Ectodermal cell (in vitro differentiated cells): ENCODE data around the gene CCDC88C.

ENCODE experiments used
- H3K27ac ChIP-seq: 2 replicates; pipeline ENCODE4 v1.7.0; 2013; ENCODE audit warnings: mild to moderate bottlenecking, low read depth, low read length; ENCODE audit not compliant: insufficient read depth, poor library complexity, severe bottlenecking
- H3K27me3 ChIP-seq: 2 replicates; pipeline ENCODE4 v1.7.0; 2013; ENCODE audit warnings: mild to moderate bottlenecking, low read length; ENCODE audit not compliant: insufficient read depth, control insufficient read depth, poor library complexity, severe bottlenecking
- H3K36me3 ChIP-seq: one replicate; pipeline ENCODE4 v1.7.0; 2013; ENCODE audit warnings: low read length; ENCODE audit not compliant: control insufficient read depth, insufficient read depth
- H3K4me1 ChIP-seq: one replicate; pipeline ENCODE4 v1.7.0; 2013; ENCODE audit warnings: low read length; ENCODE audit not compliant: control insufficient read depth, insufficient read depth
- H3K4me3 ChIP-seq: 2 replicates; pipeline ENCODE4 v1.7.0; 2013; ENCODE audit warnings: low read depth, low read length, control low read depth; ENCODE audit not compliant: insufficient read depth
- H3K9me3 ChIP-seq: 2 replicates; pipeline ENCODE4 v1.7.0; 2013; ENCODE audit warnings: mild to moderate bottlenecking, low read length, moderate library complexity; ENCODE audit not compliant: control insufficient read depth
- WGBS, 2 experiments: methylation state at CpG; one replicate each; pipeline ENCODE4 v1.1.7; 2013; ENCODE audit warnings: missing lambda C conversion rate in 2 of 2; 5-methylcytosine and 5-hydroxymethylcytosine counted together

Gene CCDC88C

DNA sequence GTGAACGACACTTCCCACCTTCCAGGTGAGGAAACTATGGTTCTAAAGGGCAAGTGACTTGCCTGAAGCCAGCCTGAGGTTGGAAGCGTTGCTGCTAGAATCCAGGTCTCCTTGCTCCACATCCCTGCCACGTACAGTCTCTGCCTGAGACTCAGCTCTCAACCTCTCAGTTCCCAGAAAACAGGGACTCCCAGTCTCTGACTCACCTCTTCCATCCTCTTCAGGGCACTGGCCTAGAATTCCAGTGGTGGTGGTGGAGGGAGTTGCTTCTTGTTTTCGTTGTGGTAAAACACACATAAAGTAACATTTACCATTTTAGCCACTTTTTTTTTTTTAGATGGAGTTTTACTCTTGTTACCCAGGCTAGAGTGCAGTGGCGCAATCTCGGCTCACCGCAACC lies 180.4 kb downstream of the CCDC88C start:
- WGBS, 2 experiments, result 94 to 96% methylated on average over 6 of the region's 7 CpGs
- Histone ChIP-seq H3K27ac (no peak overlapping the region), H3K9me3 (no peaks in the 10 kb centered on the region), H3K4me1 (no peaks in the 10 kb centered on the region), H3K4me3 (no peak overlapping the region), H3K27me3 (no peaks in the 10 kb centered on the region), H3K36me3 (no peaks in the 10 kb centered on the region)

DNA sequence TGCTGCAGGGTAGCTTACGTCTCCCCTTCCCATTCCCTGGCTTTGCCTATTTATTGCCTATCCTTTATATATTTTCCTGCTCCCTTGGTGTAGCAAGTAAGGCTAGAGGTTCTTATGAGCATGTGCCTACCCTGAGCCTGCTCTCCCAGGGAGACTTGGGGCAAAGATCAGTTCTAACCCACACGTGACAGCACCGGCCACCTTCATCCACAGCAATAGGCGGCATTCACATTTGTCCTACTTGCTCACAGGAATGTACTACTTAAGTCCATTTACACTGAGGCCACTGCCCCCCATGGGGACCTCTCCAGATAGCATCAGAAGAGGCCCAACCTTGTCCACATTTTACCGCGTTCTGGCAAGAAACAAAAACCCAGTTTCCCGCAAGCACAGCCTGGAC lies 181.8 kb downstream of the CCDC88C start:
- Histone ChIP-seq H3K4me1 (no peaks in the 10 kb centered on the region), H3K27ac (no peak overlapping the region), H3K9me3 (no peaks in the 10 kb centered on the region), H3K36me3 (no peaks in the 10 kb centered on the region), H3K4me3 (no peak overlapping the region), H3K27me3 (no peaks in the 10 kb centered on the region)
- 93 to 94% methylated on average over 7 of the region's 7 CpGs for WGBS, 2 experiments

DNA sequence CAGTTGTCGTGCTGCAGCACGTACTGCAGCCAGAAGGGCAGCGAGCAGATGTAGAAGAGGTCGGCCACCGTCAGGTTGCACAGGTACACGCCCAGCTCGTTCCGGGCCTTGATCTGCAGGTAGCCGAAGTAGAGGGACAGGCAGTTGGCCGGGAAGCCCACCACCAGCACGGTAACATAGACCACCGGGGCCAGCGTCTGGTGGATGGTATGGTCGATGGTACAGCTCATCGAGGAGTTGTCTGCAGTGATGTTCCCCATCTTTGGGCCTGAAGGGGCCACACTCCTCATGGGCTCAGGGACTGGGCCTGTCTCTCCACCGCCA lies 182.9 kb downstream of the CCDC88C start:
- Histone ChIP-seq H3K27me3 (no peaks in the 10 kb centered on the region), H3K9me3 (no peaks in the 10 kb centered on the region), H3K27ac (no peak overlapping the region), H3K4me1 (no peaks in the 10 kb centered on the region), H3K36me3 (no peaks in the 10 kb centered on the region), H3K4me3 (no peak overlapping the region)
- WGBS, 2 experiments, result 95 to 97% methylated on average over 16 of the region's 16 CpGs

DNA sequence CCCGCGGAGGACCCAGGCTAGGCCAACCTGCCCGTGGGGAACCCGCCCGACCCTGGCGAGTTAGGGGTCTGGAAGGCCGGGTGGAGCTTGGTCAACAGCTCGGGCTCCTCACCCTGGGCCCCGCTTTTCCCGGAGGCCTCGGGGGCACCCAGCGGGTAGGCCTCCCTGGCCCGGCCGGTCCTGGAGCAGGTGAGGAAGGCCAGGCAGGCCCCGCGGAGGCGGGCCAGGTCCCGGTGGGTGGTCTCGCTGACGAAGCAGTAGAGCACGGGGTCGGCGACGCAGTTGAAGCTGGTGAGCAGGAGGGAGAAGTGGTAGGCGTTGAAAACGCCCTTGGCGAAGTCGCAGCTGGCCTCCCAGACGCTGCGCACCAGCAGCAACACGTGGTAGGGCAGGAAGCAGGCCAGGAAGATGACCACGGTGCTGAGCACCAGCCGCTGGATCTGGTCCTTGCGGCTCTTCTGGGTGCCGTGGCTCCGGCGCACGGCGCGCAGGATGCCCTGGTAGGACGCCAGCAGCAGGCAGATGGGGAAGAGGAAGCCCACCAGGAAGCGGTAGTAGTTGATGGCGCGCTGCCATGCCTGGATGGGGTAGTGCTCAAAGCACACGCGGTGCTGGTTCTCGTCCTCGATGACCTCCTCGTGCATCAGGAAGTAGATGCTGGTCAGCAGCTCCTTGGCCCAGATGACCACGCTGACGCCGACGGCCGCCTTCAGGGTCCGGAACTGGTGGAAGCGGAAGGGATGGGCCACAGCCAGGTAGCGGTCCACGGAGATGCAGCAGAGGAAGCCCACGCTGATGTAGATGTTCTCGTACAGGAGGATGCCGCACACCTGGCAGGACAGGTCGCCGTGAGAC lies 183.5 kb downstream of the CCDC88C start:
- Histone ChIP-seq H3K9me3 (no peaks in the 10 kb centered on the region), H3K4me1 (no peaks in the 10 kb centered on the region), H3K36me3 (no peaks in the 10 kb centered on the region), H3K27me3 (no peaks in the 10 kb centered on the region), H3K4me3 (no peak overlapping the region), H3K27ac (no peak overlapping the region)
- WGBS, 2 experiments, result 95 to 96% methylated on average over 63 of the region's 63 CpGs

DNA sequence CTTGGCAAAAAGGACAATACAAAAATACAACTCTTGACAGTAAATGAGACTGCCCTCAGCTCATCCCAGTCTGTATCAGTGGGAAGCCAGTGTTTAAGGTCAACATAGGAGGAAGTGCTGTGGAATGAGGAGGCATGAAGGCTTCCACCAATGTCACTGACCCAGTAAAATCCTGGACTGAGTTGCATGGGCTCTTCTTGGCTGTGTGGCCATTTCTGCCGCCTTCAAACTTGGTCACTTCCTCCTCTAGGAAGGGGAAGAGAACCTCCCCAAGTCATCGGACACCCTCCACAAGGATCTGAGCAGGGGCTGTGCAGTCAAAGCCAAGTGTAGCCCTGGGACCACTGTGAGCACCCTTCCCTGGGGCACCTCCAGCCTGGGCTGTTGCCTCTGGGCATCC lies 185.0 kb downstream of the CCDC88C start:
- Histone ChIP-seq H3K4me1 (no peaks in the 10 kb centered on the region), H3K36me3 (no peaks in the 10 kb centered on the region), H3K27ac (no peak overlapping the region), H3K4me3 (no peak overlapping the region), H3K9me3 (no peaks in the 10 kb centered on the region), H3K27me3 (no peaks in the 10 kb centered on the region)
- 88 to 94% methylated on average over 2 of the region's 2 CpGs for WGBS, 2 experiments

DNA sequence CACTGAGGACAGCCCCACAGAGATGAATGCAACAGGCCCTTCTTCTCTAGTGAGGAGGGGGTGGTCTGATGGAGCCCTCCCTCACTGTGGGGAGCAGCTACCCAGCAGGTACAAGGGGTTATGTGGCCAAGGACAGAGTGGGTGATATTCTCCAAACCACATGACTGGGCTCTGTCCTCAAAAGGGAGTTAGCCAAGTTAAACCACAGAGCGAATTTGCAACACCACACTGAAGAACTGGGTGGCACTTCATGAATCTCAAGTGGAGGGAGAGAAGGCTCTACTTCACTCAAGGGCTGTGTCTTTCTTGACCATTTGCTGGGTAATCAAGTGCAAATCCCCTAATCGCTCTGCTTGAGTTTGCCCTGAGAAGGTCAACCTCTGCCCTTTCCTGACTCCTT lies 185.6 kb downstream of the CCDC88C start:
- WGBS, 2 experiments, result 94 to 96% methylated on average over 2 of the region's 2 CpGs
- H3K4me1 ChIP-seq, result no peaks in the 10 kb centered on the region
- no peak overlapping the region for H3K4me3 ChIP-seq
- H3K27ac ChIP-seq, result no peak overlapping the region
- H3K27me3 ChIP-seq, result no peaks in the 10 kb centered on the region
- no peaks in the 10 kb centered on the region for H3K9me3 ChIP-seq
- no peaks in the 10 kb centered on the region for H3K36me3 ChIP-seq

DNA sequence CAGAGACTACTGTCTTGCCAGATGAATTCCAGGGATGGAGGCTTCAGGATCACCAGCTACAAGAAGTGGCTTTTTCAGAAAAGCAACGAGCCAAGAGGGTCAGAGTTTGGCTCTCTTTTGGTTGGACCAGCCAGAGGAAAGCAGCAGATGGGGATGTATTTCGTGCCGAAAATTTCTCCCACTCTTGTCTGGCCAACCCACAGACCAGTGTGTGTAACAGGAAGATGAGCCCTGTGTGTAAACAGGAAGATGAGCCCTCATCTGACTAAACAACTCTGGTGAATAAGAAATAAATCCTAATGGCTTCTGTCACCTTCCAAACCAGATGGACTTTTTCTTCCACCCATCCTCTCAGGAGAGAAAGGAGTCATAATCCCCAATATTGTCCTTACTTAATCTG lies 186.2 kb downstream of the CCDC88C start:
- no peaks in the 10 kb centered on the region for H3K4me1 ChIP-seq
- no peak overlapping the region for H3K27ac ChIP-seq
- H3K27me3 ChIP-seq, result no peaks in the 10 kb centered on the region
- 94 to 96% methylated on average over 3 of the region's 3 CpGs for WGBS, 2 experiments
- H3K4me3 ChIP-seq, result no peak overlapping the region
- no peaks in the 10 kb centered on the region for H3K9me3 ChIP-seq
- no peaks in the 10 kb centered on the region for H3K36me3 ChIP-seq

DNA sequence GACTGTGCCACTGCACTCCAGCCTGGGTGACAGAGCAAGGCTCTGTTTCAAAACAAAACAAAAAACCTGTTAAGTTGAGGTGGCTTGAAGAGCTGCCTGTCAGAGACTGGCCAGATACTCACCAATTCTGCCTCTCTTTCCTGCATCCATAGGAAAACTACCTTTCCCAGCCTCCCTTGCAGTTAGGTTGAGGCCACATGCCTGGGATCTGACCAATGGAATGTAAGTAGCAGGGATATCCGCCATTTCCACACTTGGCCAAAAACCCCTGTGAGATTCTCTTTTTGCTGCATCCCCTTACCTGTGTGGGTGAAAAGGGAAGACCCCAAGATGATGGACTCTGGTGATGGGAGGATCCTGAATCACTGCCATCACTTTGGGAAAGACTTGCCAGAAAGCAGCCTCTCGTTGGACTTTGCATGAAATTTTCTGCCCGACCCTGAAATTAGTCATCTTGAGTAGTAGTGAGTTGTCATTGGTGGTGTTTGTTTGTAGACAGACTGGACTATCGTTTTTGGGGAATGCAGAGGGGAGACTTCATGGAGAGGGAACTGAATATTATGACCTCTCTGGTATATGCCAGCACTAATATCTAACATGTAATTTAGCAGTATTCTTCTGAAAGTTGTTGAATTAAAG lies 187.1 kb downstream of the CCDC88C start:
- WGBS, 2 experiments, result 97 to 98% methylated on average over 4 of the region's 4 CpGs
- Histone ChIP-seq H3K4me1 (no peaks in the 10 kb centered on the region), H3K36me3 (no peaks in the 10 kb centered on the region), H3K27me3 (no peaks in the 10 kb centered on the region), H3K27ac (no peak overlapping the region), H3K4me3 (no peak overlapping the region), H3K9me3 (no peaks in the 10 kb centered on the region)

DNA sequence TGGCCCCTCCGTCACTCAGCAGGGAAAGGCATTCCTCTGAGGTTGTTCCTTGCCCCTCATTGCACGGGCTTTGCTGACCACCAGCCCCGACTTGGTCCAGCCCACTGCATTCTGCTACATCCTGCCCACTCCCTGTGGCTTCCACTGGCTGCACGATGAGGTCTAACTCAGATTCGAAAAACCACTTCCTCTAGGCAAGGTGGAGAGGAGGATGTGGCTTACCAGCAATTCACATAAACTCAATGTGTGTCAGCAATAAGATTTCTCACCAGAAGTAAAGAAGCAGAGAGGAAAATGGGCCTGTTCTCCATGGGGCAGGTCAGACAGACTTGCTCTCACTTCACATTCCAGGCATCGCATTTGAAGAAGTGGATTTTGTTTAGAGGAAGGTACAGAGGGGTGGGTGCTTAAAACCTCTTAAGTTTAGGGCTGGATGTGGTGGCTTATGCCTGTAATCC lies 187.8 kb downstream of the CCDC88C start:
- H3K27me3 ChIP-seq, result no peaks in the 10 kb centered on the region
- no peak overlapping the region for H3K27ac ChIP-seq
- no peaks in the 10 kb centered on the region for H3K9me3 ChIP-seq
- WGBS, 2 experiments, result 89 to 93% methylated on average over 6 of the region's 6 CpGs
- H3K4me3 ChIP-seq, result no peak overlapping the region
- H3K4me1 ChIP-seq, result no peaks in the 10 kb centered on the region
- H3K36me3 ChIP-seq, result no peaks in the 10 kb centered on the region

DNA sequence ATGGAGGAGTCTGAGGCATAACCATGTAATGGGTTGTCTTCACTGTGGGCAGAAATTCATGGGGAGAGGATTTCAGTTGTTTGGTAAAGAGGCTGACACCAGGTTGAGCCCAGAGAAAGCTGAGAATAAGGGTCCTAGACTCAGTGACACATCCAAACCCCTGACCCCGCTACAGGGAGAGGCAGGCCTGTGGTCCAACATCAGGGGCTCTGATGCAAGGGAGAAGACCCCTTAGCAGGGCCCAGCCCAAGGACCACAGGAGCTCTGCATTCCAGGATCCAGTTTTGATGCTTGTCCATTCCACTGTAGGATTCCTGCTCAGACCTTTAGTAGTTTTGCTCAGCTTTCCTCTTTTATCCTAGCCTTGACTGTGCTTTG lies 188.6 kb downstream of the CCDC88C start:
- no peak overlapping the region for H3K27ac ChIP-seq
- H3K27me3 ChIP-seq, result no peaks in the 10 kb centered on the region
- H3K4me1 ChIP-seq, result no peaks in the 10 kb centered on the region
- no peaks in the 10 kb centered on the region for H3K9me3 ChIP-seq
- H3K4me3 ChIP-seq, result no peak overlapping the region
- H3K36me3 ChIP-seq, result no peaks in the 10 kb centered on the region
- WGBS, 2 experiments, result 84 to 97% methylated on average over 1 of the region's 1 CpG
